ENCODE results near the gene CERK. TPM values are rescaled to one million over a fixed set of nuclear protein-coding genes. Genes with fewer than 3 reads are reported as not detected.
A peak's percentile ranks its signal among the peaks of the same experiment; 100 is the strongest.

The CERK gene
- total and polyA plus RNA-seq, 4 donors = 7.9 to 24.3 (median 10.2) TPM

DNA sequence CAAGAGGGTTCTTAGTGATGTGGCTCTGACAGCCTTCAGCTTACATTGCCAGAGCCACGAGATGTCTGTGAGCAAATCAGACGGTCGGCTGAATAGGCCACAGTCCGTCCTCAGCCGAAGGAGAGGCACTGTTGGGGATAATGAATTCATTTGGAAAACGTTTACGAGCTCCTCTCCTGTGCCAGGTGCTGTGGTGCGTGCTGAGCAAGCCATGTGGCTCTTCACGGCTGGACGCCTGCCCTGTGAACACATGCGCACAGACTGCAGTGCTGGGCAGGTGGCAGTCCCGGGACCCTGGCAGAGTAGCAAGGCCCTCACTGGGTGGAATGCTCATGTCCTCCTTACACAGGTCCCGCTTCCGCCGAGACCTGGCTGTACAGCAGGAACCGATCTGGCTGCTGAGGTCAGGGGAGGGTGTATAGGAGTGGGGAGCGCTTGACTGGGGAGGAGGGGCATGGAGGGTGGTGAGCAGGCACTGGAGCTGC, 31.2 kb upstream of the CERK start:
- H3K4me1 ChIP-seq (ENCODE audit: control insufficient read depth in 4 of 4, insufficient read depth in 4 of 4, low read length in 3 of 4) = peaks cover 0 to 22% (median 9%) of the 10 kb centered on the region in 4 donors
- 89% methylated on average over 17 of the region's 17 CpGs for WGBS
- no peak for TF ChIP-seq HNF4A (conservative IDR thresholded peaks at IDR 0.05)
- TF ChIP-seq, protein P1, sequence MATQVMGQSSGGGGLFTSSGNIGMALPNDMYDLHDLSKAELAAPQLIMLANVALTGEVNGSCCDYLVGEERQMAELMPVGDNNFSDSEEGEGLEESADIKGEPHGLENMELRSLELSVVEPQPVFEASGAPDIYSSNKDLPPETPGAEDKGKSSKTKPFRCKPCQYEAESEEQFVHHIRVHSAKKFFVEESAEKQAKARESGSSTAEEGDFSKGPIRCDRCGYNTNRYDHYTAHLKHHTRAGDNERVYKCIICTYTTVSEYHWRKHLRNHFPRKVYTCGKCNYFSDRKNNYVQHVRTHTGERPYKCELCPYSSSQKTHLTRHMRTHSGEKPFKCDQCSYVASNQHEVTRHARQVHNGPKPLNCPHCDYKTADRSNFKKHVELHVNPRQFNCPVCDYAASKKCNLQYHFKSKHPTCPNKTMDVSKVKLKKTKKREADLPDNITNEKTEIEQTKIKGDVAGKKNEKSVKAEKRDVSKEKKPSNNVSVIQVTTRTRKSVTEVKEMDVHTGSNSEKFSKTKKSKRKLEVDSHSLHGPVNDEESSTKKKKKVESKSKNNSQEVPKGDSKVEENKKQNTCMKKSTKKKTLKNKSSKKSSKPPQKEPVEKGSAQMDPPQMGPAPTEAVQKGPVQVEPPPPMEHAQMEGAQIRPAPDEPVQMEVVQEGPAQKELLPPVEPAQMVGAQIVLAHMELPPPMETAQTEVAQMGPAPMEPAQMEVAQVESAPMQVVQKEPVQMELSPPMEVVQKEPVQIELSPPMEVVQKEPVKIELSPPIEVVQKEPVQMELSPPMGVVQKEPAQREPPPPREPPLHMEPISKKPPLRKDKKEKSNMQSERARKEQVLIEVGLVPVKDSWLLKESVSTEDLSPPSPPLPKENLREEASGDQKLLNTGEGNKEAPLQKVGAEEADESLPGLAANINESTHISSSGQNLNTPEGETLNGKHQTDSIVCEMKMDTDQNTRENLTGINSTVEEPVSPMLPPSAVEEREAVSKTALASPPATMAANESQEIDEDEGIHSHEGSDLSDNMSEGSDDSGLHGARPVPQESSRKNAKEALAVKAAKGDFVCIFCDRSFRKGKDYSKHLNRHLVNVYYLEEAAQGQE (IDR thresholded peaks at IDR 0.05) = no peak
- no peak for TF ChIP-seq FOXA1 (IDR thresholded peaks at IDR 0.05)
- no peak for TF ChIP-seq RXRA (IDR thresholded peaks at IDR 0.05)
- TF ChIP-seq, protein P2, sequence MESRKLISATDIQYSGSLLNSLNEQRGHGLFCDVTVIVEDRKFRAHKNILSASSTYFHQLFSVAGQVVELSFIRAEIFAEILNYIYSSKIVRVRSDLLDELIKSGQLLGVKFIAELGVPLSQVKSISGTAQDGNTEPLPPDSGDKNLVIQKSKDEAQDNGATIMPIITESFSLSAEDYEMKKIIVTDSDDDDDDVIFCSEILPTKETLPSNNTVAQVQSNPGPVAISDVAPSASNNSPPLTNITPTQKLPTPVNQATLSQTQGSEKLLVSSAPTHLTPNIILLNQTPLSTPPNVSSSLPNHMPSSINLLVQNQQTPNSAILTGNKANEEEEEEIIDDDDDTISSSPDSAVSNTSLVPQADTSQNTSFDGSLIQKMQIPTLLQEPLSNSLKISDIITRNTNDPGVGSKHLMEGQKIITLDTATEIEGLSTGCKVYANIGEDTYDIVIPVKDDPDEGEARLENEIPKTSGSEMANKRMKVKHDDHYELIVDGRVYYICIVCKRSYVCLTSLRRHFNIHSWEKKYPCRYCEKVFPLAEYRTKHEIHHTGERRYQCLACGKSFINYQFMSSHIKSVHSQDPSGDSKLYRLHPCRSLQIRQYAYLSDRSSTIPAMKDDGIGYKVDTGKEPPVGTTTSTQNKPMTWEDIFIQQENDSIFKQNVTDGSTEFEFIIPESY (IDR thresholded peaks at IDR 0.05) = no peak
- TF ChIP-seq TAF1 (conservative IDR thresholded peaks at IDR 0.05) = no peak
- no peak for TF ChIP-seq FOXA2 (IDR thresholded peaks at IDR 0.05)
- TF ChIP-seq, protein P3, sequence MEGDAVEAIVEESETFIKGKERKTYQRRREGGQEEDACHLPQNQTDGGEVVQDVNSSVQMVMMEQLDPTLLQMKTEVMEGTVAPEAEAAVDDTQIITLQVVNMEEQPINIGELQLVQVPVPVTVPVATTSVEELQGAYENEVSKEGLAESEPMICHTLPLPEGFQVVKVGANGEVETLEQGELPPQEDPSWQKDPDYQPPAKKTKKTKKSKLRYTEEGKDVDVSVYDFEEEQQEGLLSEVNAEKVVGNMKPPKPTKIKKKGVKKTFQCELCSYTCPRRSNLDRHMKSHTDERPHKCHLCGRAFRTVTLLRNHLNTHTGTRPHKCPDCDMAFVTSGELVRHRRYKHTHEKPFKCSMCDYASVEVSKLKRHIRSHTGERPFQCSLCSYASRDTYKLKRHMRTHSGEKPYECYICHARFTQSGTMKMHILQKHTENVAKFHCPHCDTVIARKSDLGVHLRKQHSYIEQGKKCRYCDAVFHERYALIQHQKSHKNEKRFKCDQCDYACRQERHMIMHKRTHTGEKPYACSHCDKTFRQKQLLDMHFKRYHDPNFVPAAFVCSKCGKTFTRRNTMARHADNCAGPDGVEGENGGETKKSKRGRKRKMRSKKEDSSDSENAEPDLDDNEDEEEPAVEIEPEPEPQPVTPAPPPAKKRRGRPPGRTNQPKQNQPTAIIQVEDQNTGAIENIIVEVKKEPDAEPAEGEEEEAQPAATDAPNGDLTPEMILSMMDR (IDR thresholded peaks at IDR 0.05; ENCODE audit: low read depth, low read length, missing input control) = no peak
- no peak for TF ChIP-seq SP1 (IDR thresholded peaks at IDR 0.05)
- no peak for TF ChIP-seq JUND (IDR thresholded peaks at IDR 0.05)
- TF ChIP-seq HNF4G (IDR thresholded peaks at IDR 0.05) = no peak
- TF ChIP-seq NR2F2 (IDR thresholded peaks at IDR 0.05) = no peak
- TF ChIP-seq, protein P4, sequence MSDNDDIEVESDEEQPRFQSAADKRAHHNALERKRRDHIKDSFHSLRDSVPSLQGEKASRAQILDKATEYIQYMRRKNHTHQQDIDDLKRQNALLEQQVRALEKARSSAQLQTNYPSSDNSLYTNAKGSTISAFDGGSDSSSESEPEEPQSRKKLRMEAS (IDR thresholded peaks at IDR 0.05) = no peak
- TF ChIP-seq GABPA (IDR thresholded peaks at IDR 0.05 in 1 of 2, conservative IDR thresholded peaks at IDR 0.05 in 1 of 2) = no peak
- TF ChIP-seq YY1 (IDR thresholded peaks at IDR 0.05) = no peak
- TF ChIP-seq, protein P5, sequence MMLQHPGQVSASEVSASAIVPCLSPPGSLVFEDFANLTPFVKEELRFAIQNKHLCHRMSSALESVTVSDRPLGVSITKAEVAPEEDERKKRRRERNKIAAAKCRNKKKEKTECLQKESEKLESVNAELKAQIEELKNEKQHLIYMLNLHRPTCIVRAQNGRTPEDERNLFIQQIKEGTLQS (IDR thresholded peaks at IDR 0.05) = no peak
- no peak for TF ChIP-seq EGR1 (IDR thresholded peaks at IDR 0.05; ENCODE audit: low read depth in 2 of 2)
- DNase-seq (ENCODE audit: low spot score) = no peak
- no peaks in the 10 kb centered on the region for H3K27me3 ChIP-seq (ENCODE audit: control insufficient read depth in 4 of 4, insufficient read depth in 4 of 4, low read length in 3 of 4)
- H3K36me3 ChIP-seq (ENCODE audit: control insufficient read depth in 4 of 4, insufficient read depth in 3 of 4, low read depth in 1 of 4, low read length in 3 of 4) = no peaks in the 10 kb centered on the region
- H3K9ac ChIP-seq (ENCODE audit: low read depth in 1 of 2, low read length in 2 of 2) = no peak overlapping the region
- peak overlapping the region in 1 of 2 donors; percentile 65 for H3K27ac ChIP-seq (ENCODE audit: low read depth in 1 of 2, low read length in 2 of 2)
- H3K4me3 ChIP-seq (ENCODE audit: low read depth in 1 of 3, low read length in 3 of 3) = no peak overlapping the region
- H3K9me3 ChIP-seq (ENCODE audit: control insufficient read depth in 4 of 4, low read length in 3 of 4) = no peaks in the 10 kb centered on the region
